SKM-1 treated with dmso at 0.1 percent for 144 hours (cell line): ENCODE data around the gene OXNAD1.

Experiments used
- DNase-seq: peaks from one replicate; lab custom pipeline; 2025; ENCODE audit not compliant: unreplicated experiment; lab: John Stamatoyannopoulos, UW

The OXNAD1 gene

GRCh38 chr3:16352428-16352827 lies 87.4 kb downstream of the OXNAD1 start:
- no peak for DNase-seq

DNA sequence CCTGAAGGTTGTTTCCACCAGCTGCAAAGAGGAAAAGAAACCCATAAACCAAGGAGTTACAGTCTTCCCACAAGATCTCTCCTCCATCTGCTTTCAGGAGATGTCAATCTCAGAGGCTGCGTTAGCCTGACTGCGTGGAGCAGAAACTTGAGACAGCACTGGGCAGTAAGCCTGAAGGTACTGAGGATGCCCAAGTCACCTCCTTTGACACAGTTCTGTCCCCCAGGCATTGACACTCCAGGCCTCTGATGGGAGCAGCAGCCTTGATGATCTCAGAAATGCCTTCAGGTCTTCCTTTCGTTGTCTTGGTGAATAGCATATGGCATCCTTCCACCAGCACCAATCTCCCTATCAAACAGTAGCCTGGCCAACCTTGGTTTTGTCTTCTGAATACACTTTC lies 89.3 kb downstream of the OXNAD1 start:
- DNase-seq = no peak
